H1 (cell line): ENCODE results near the gene MRPL45. TPM values are rescaled to one million over a fixed set of nuclear protein-coding genes. Genes with fewer than 3 reads are reported as not detected.

Experiments
- CTCF ChIA-PET: fragments of 300-600 bp; sonication (Branson Sonifier 250); formaldehyde crosslinking; loops from one replicate; lab custom pipeline; 2021; ENCODE audit not compliant: partially characterized antibody; lab: Charles Lee
- POLR2A ChIA-PET: fragments of 300-600 bp; sonication (Branson Sonifier 250); formaldehyde crosslinking; loops from one replicate; lab custom pipeline; 2021; ENCODE audit warnings: inconsistent platforms; ENCODE audit not compliant: partially characterized antibody; lab: Charles Lee
- DNase-seq, 2 experiments: peaks; one replicate each; pipeline versions ENCODE4 v3.0.0 to v3.0.0-alpha.2; 2010 to 2022; ENCODE audit warnings: low spot score in 2 of 2, low read depth in 1 of 2, mixed read lengths in 1 of 2
- FAIRE-seq: peaks from 2 replicates; lab custom pipeline; 2011; peaks lifted over from hg19 to GRCh38; lab: Jason Lieb, UNC
- H2AFZ ChIP-seq: 2 replicates; pipeline ENCODE4 v1.8.1; 2012; ENCODE audit warnings: low read length, inconsistent platforms
- H2AK5ac ChIP-seq: 2 replicates; pipeline ENCODE4 v1.6.1; 2013; ENCODE audit warnings: low read depth, low read length
- H2BK120ac ChIP-seq: replicated peaks from 2 replicates; pipeline ENCODE3; 2013; ENCODE audit warnings: low read depth, low read length, inconsistent platforms
- H2BK12ac ChIP-seq: 2 replicates; pipeline ENCODE4 v1.6.1; 2013; ENCODE audit warnings: low read depth, low read length
- H2BK15ac ChIP-seq: 2 replicates; pipeline ENCODE4 v1.6.1; 2013; ENCODE audit warnings: low read length
- H2BK20ac ChIP-seq: 2 replicates; pipeline ENCODE4 v1.6.1; 2013; ENCODE audit warnings: low read length
- H2BK5ac ChIP-seq: 2 replicates; pipeline ENCODE4 v1.6.1; 2013; ENCODE audit warnings: low read depth, low read length
- H3K14ac ChIP-seq: 2 replicates; pipeline ENCODE4 v1.6.1; 2013; ENCODE audit warnings: inconsistent platforms; ENCODE audit not compliant: insufficient read length
- H3K18ac ChIP-seq: 2 replicates; pipeline ENCODE4 v1.6.1; 2013; ENCODE audit warnings: low read length; ENCODE audit errors: extremely low read depth
- H3K23ac ChIP-seq: 2 replicates; pipeline ENCODE4 v1.6.1; 2013; ENCODE audit warnings: inconsistent platforms; ENCODE audit not compliant: insufficient read length
- H3K23me2 ChIP-seq: 2 replicates; pipeline ENCODE4 v1.6.1; 2013; ENCODE audit warnings: low read depth, low read length
- H3K27ac ChIP-seq: 2 replicates; pipeline ENCODE4 v1.6.1; 2011; ENCODE audit warnings: low read depth, low read length, inconsistent platforms
- H3K27me3 ChIP-seq, 4 experiments: replicated peaks in 1 of 4; 1 replicate in 1 of 4; 2 replicates in 3 of 4; pipeline versions ENCODE4 v1.6.1 to v1.8.1; 2011 to 2013; ENCODE audit warnings: low read length in 3 of 4, mild to moderate bottlenecking in 3 of 4, inconsistent platforms in 2 of 4, mixed read lengths in 2 of 4, moderate library complexity in 1 of 4; ENCODE audit not compliant: control insufficient read depth in 3 of 4, insufficient read depth in 3 of 4; ENCODE audit errors: extremely low read depth in 1 of 4
- H3K36me3 ChIP-seq, 4 experiments: 2 replicates each; pipeline versions ENCODE4 v1.6.1 to v1.8.1; 2011 to 2013; ENCODE audit warnings: mild to moderate bottlenecking in 4 of 4, low read length in 3 of 4, moderate library complexity in 2 of 4, control low read depth in 1 of 4, inconsistent platforms in 1 of 4; ENCODE audit not compliant: insufficient read depth in 4 of 4, control insufficient read depth in 2 of 4
- H3K4ac ChIP-seq: replicated peaks from 2 replicates; pipeline ENCODE3; 2013; ENCODE audit warnings: low read length, low read depth, mixed read lengths, inconsistent platforms; ENCODE audit not compliant: insufficient read length
- H3K4me1 ChIP-seq, 4 experiments: replicated peaks in 1 of 4; 1 replicate in 1 of 4; 2 replicates in 3 of 4; pipeline versions ENCODE4 v1.6.1 to v1.8.1; 2011 to 2013; ENCODE audit warnings: low read length in 3 of 4, inconsistent platforms in 2 of 4, mixed read lengths in 1 of 4; ENCODE audit not compliant: insufficient read depth in 4 of 4, control insufficient read depth in 3 of 4
- H3K4me2 ChIP-seq, 2 experiments: 2 replicates each; pipeline versions ENCODE4 v1.6.1 to v1.8.1; 2011 to 2013; ENCODE audit warnings: low read depth in 2 of 2, low read length in 2 of 2, control low read depth in 1 of 2, inconsistent platforms in 1 of 2, mild to moderate bottlenecking in 1 of 2; ENCODE audit not compliant: insufficient read depth in 1 of 2
- H3K4me3 ChIP-seq, 4 experiments: fragments of 200-600, 300-600 bp in 1 of 4; sonication (generic), shearing (Covaris generic), sonication (Bioruptor Twin) in 1 of 4; 2 replicates each; pipeline versions ENCODE4 v1.5.1 to v1.8.1; 2011 to 2016; ENCODE audit warnings: low read length in 4 of 4, low read depth in 3 of 4, control low read depth in 2 of 4, inconsistent platforms in 2 of 4, mild to moderate bottlenecking in 2 of 4, mixed read lengths in 1 of 4, moderate library complexity in 1 of 4; ENCODE audit not compliant: insufficient read depth in 2 of 4; ENCODE audit errors: extremely low read depth in 1 of 4
- H3K56ac ChIP-seq: replicated peaks from 2 replicates; pipeline ENCODE3; 2013; ENCODE audit warnings: low read depth, mild to moderate bottlenecking, mixed read lengths, low read length, inconsistent platforms; ENCODE audit not compliant: insufficient read length
- H3K79me1 ChIP-seq: 2 replicates; pipeline ENCODE4 v1.6.1; 2013; ENCODE audit warnings: low read depth, low read length, control low read depth
- H3K79me2 ChIP-seq, 2 experiments: 2 replicates each; pipeline versions ENCODE4 v1.6.1 to v1.8.1; 2012 to 2013; ENCODE audit warnings: low read length in 2 of 2, mild to moderate bottlenecking in 2 of 2, inconsistent platforms in 1 of 2; ENCODE audit not compliant: insufficient read depth in 2 of 2, control insufficient read depth in 1 of 2
- H3K9ac ChIP-seq, 4 experiments: replicated peaks in 1 of 4; 1 replicate in 1 of 4; 2 replicates in 3 of 4; pipeline versions ENCODE4 v1.6.1 to v1.8.1; 2011 to 2013; ENCODE audit warnings: low read depth in 3 of 4, low read length in 3 of 4, control low read depth in 2 of 4, mild to moderate bottlenecking in 2 of 4, moderate library complexity in 2 of 4, inconsistent platforms in 1 of 4; ENCODE audit errors: extremely low read depth in 1 of 4
- H3K9me3 ChIP-seq, 2 experiments: 2 replicates each; pipeline versions ENCODE4 v1.6.1 to v1.8.1; 2012 to 2013; ENCODE audit warnings: mild to moderate bottlenecking in 2 of 2, moderate library complexity in 2 of 2, control low read depth in 1 of 2, inconsistent platforms in 1 of 2, low read depth in 1 of 2, low read length in 1 of 2, mixed read lengths in 1 of 2; ENCODE audit not compliant: insufficient read depth in 2 of 2
- H4K20me1 ChIP-seq, 2 experiments: replicated peaks in 1 of 2; 2 replicates each; pipeline versions ENCODE3 to v1.8.1; 2011 to 2013; ENCODE audit warnings: inconsistent platforms in 2 of 2, low read length in 2 of 2, mild to moderate bottlenecking in 1 of 2; ENCODE audit not compliant: insufficient read depth in 2 of 2, control insufficient read depth in 1 of 2
- H4K5ac ChIP-seq: 2 replicates; pipeline ENCODE4 v1.6.1; 2013; ENCODE audit warnings: low read length, low read depth, mixed read lengths, inconsistent platforms; ENCODE audit not compliant: insufficient read length
- H4K8ac ChIP-seq: 2 replicates; pipeline ENCODE4 v1.8.0; 2013; ENCODE audit warnings: mild to moderate bottlenecking, moderate library complexity, low read length, inconsistent platforms; ENCODE audit not compliant: insufficient read depth; ENCODE audit errors: extremely low read depth
- H4K91ac ChIP-seq: replicated peaks from 2 replicates; pipeline ENCODE3; 2013; ENCODE audit warnings: low read length, mixed read lengths, inconsistent platforms; ENCODE audit not compliant: insufficient read length
- SP2 ChIP-seq: IDR thresholded peaks from 2 replicates; pipeline ENCODE4 v1.6.1; 2012; ENCODE audit warnings: mild to moderate bottlenecking, low read length, inconsistent platforms
- WGBS, 2 experiments: shearing (Covaris generic) in 1 of 2; methylation state at CpG; one replicate each; pipeline versions ENCODE4 v1.1.6 to v1.1.7; 2013 to 2015; ENCODE audit warnings: low lambda C conversion rate in 2 of 2, mixed read lengths in 2 of 2, inconsistent platforms in 1 of 2, low coverage in 1 of 2, missing lambda C conversion rate in 1 of 2; ENCODE audit not compliant: insufficient replicate concordance in 2 of 2, insufficient coverage in 1 of 2, insufficient read length in 1 of 2; ENCODE audit errors: extremely low coverage in 1 of 2, missing lambda C conversion rate in 1 of 2; 5-methylcytosine and 5-hydroxymethylcytosine counted together
- polyA plus RNA-seq, 7 experiments: library from polyadenylated mRNA; depleted of rRNA in 3 of 7; stranded (reverse) in 5 of 7; unstranded in 2 of 7; fragments of >200 nt in 5 of 7; fragments of 200-250 nt in 2 of 7; gene quantifications; 1 replicate in 5 of 7; 2 replicates in 1 of 7; 4 replicates in 1 of 7; pipeline versions ENCODE4 v1.2.1 to v1.2.3, GENCODE V29; 2011 to 2013; ENCODE audit warnings: missing spikeins in 2 of 7, mixed read lengths in 2 of 7
- total RNA-seq: library from RNA; stranded (reverse); fragmentation: NEBNext Ultra II Directional; extraction: Animal tissue kit (Norgen Biotek cat#: 25700); gene quantifications from 2 replicates; pipeline ENCODE4 v1.2.1, GENCODE V29; 2021

MRPL45 gene
- total and polyA plus RNA-seq, 2 of the 8 experiments (the other 6 are each of a cell fraction or from before 2014, with no cell fraction given) = 65.6 to 71.7 TPM

DNA sequence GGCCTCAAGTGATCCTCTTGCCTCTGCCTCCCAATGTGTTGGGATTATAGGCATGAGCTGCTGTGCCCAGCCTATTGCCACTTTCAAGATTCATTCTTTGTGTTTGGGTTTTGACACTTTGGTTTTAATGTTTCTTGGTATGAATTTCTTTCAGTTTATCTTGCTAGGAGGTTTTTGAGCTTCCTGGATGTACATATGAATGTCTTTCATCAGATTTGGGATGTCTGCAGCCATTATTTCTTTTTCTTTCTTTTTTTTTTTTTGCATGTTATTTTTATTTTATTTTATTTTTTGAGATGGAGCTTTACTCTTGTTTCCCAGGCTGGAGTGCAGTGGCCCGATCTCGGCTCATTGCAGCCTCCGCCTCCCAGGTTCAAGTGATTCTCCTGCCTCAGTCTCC, 18.5 kb downstream of the MRPL45 start:
- H3K9ac ChIP-seq = no peak overlapping the region
- FAIRE-seq (no peak), DNase-seq (no peak)
- ChIA-PET POLR2A (interaction anchor here (0.7 to 1.7 kb wide), 4 partner anchors 12 to 1776 kb away, joined by 3 to 6 read pairs (median 4); no protein-coding TSS in a partner anchor), CTCF (interaction anchor here (0.6 to 14.8 kb wide), 6 partner anchors 11 to 168 kb away, joined by 3 to 190 read pairs (median 4); no protein-coding TSS in a partner anchor)
- H2BK5ac ChIP-seq = no peak overlapping the region
- no peak for TF ChIP-seq SP2
- no peaks in the 10 kb centered on the region for H3K23me2 ChIP-seq
- no peak overlapping the region for H3K56ac ChIP-seq
- WGBS, 2 experiments = 57% methylated on average over 3 of the region's 3 CpGs; no CpG with 5 or more reads in 1 of the 2 experiments
- H3K27ac ChIP-seq = no peak overlapping the region
- H4K91ac ChIP-seq = no peak overlapping the region
- H3K23ac ChIP-seq = no peak overlapping the region
- peaks cover 0 to 1% of the 10 kb centered on the region in 2 experiments for H4K20me1 ChIP-seq
- no peak overlapping the region for H3K4ac ChIP-seq
- H3K4me3 ChIP-seq = no peak overlapping the region
- no peak overlapping the region for H2BK20ac ChIP-seq
- H3K18ac ChIP-seq = no peak overlapping the region
- no peak overlapping the region for H2BK15ac ChIP-seq
- no peaks in the 10 kb centered on the region for H3K79me2 ChIP-seq
- no peaks in the 10 kb centered on the region for H3K27me3 ChIP-seq
- no peaks in the 10 kb centered on the region for H3K9me3 ChIP-seq
- H3K36me3 ChIP-seq = peaks cover 4 to 21% (median 10%) of the 10 kb centered on the region in 4 experiments
- no peaks in the 10 kb centered on the region for H3K79me1 ChIP-seq
- no peak overlapping the region for H3K4me2 ChIP-seq
- no peak overlapping the region for H2BK120ac ChIP-seq
- no peak overlapping the region for H2AFZ ChIP-seq
- no peak overlapping the region for H2BK12ac ChIP-seq
- H4K5ac ChIP-seq = no peak overlapping the region
- H2AK5ac ChIP-seq = no peak overlapping the region
- H3K4me1 ChIP-seq = no peaks in the 10 kb centered on the region
- no peak overlapping the region for H3K14ac ChIP-seq
- no peak overlapping the region for H4K8ac ChIP-seq
